ENCODE results near the gene TH.

The TH gene

GRCh38 chr11:2157294-2158040, 14.1 kb downstream of the TH start:
- DNase-seq, result no peak

DNA sequence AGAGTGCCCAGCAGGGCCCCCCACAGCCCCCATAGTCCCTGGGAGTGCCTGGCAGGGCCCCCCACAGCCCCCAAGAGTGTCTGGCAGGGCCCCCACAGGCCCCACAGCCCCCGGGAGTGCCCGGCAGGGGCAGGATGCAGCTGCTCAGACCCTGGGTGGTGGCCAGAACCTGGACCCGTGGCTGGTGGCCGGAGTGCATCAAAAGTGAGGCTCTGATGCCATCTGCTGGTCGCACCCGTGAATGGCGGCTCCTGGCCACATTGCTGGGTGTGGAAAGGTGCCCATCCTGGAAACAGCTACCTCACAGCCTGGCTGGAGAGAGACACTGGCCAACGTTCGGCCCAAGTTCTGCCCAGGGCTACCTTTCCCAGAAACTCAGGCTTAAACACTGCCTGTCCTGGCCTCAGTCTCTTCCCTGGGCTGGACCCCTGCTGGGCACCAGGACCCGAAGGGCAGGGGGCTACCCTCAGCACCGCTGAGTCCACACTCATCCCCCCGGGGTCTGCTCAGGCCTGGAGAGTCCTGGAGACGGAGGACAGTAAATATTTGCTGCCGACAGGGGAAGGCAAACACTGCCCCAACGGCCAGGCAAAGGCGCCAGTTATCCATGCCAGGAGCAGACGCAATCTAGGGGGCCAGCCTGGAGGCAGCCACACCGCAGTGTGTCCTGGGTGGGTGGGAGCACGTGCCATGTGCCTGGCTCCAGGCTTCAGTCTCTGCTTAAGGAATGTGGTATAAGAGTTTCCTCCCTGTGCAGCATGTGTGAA, 15.0 kb downstream of the TH start:
- DNase-seq, result peak; percentile 58

DNA sequence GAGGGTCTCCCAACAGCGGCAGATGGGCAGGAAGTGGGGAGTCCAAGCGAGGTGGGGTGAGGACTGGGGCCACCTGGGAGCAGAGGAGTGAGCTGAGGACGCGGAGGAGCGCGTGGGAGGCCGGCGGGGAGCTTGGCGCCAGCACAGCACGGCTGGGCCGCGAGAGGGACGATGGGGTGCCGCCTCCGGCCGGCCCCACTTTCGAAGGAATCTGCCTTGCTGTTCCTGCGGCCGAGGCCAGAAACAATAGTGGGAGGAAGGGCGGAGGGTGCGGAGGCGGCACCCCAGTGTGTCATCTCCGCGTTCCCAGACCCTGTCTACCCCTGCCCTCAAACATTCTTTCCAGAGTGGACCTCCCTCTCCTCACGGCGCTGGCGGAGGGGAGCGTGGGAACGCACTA, 16.1 kb downstream of the TH start:
- DNase-seq, result no peak

DNA sequence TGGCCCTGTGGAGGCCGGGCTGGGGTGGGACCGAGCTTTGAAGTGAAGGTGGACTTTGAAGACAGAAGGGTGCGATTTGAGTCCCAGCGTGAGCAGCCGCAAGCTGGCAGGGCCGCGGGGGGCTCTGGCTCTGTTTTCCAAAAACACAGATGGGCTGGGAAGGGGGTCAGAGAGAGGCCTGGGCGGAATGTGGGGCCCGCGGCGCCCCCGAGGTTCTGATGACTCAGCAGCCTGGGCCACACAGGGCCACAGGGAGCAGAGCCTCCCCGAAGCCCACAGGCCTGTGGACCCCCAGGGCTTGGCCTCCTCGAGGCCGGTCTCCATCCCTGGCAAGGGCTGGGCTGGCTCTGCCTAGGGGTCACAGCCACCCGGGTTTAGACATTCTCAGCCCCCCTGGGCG, 16.7 kb downstream of the TH start:
- no peak for DNase-seq

GRCh38 chr11:2154195-2154585, 17.4 kb downstream of the TH start:
- DNase-seq, result no peak

DNA sequence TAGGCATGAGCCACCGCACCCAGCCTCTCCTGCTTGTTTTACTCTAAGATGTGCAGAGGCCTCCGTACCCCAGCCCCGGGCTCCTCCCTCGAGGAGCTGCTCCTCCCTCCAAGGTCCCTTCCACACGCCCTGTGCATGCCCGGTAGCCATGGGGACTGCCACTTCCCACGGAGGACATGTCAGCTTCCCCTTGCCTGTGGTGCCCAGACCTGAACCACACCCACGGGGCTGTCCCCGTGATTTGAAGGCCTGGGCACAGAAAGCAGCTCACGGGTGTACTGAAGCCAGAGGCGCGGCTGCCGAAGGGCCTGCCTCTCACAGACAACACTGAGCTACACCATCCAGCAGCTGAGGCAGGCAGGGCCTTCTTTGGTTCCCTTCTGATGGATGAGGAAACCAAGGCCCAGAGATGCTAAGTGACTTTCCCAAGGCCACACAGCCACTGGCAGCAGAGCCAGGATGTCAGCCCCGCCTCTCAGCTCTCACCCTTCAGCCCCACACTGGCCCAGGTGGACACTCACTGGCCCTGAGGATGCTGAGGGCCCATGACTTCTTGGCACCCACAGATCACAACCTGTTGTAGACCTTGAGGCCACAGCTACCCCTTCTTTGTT, 17.9 kb downstream of the TH start:
- no peak for DNase-seq

DNA sequence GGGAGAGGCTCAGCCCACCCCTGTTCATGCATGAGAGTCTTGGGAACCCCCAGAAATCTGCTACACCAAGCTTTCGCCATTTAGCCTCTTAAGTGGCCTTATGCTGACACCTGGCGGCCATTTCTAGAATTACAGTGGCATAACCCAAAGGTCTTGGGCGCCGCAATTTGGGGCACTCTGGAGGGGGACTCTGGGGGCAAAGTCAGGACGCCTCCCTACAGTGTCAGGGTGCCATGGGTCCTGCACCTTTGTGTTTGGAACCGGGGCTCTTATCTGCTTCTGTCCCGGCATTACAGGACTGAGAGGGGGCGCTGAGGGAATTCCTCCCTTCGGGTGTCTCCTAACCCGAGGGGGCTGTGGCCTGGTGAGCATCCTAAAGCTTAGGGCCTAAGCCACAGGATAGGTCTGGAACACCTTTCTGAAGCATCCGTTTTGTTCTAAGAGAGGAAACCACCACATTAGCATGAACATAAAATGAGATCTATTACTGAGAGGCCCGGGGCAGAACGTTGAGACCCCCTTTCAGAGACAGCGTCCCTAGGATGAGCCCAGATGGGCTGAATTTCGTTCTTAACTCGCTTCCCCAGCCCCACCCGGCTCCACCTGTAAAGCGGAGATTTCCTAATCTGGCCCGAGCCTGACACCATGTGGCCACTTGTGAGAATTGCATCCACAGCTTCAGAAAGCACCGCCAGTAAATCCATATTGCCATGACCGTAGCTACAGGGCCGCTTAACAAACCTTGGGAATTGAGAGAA, 19.9 kb downstream of the TH start:
- peak; percentile 79 for DNase-seq

DNA sequence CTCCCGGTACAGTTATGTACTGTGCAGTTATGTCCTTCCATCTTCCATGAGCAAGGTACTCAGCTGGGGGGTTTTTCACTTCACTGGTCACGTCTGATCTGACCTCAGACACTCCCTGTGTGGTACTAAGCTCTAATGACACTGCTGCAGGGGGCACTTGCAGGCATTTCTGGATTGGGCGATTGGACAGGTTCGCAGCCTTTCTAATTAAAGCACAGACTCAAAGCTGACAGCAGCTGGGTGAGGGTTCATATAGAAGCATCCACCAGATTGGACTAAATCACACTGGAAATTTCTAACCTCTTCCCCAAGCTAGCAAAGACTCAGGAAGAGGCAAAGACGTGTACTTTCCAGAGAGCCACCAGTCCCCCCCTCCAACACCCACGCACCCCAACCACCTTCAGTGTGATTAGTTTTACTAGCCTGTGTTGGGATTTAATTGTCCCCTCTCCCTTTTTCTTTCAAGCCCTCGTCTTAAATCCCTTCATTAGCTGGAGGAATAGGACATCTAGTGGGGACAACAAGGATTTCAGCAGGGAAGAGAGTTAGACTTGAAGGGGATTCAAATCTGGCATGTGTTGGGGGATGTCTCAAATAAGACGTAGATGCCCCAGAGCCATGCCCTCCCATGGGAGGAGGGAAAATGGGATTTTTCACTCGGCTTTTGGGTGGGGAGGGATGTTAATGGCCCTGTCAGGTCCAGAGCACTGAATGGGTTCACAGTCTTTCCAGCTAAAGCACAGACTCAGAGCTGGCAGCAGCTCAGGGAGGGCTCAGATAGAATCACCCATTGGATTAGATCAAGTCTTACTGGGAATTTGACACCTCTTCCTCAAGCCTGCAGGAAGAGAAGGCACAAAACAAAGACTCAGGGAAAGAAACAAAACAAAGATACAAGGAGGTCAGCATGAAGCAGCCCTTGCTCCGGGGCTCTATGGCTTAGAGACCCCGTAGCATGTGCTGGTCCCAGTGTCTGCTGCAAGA, 21.5 kb downstream of the TH start:
- DNase-seq, result no peak

GRCh38 chr11:2149460-2149859, 22.2 kb downstream of the TH start:
- no peak for DNase-seq

DNA sequence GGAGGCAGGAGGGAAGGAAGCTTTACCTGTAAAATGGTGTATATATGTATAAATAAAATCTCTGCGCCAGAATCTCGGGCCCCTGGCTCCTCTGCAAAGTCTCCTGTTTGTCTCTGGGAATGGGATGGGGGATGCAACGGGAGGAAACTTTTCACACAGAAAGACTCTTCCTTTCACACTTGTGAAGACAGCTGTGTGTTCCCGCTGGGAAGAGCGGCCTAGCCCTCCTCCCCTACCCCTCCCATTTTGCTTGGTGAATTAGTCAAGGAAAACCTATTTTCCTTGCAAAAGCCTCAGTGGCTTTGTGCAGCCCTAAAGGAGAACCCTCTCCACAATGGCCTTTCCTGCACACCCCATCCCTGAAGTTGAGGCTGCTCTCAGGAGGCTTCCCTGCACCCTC, 23.0 kb downstream of the TH start:
- no peak for DNase-seq

DNA sequence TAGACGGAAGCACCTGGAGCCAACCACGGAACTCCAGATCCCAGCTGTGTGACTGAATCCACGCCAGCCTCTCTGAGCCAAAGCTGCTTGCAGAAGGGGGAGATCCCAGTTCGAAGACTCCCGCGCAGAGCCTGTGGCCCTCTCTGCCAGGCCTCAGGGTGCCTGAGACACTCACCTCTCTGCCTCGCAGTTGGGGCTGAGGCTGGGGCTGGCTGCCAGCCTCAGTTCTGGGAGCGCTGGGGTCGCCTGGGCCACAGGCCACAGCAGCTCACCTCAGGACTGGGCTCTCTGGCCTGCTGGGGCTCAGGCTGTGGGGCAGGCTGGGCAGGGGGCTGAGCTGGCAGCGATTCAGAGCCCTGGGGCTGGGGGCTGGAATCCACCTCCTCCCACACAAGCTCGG, 24.2 kb downstream of the TH start:
- DNase-seq, result no peak

GRCh38 chr11:2146051-2146450, 25.6 kb downstream of the TH start:
- no peak for DNase-seq

DNA sequence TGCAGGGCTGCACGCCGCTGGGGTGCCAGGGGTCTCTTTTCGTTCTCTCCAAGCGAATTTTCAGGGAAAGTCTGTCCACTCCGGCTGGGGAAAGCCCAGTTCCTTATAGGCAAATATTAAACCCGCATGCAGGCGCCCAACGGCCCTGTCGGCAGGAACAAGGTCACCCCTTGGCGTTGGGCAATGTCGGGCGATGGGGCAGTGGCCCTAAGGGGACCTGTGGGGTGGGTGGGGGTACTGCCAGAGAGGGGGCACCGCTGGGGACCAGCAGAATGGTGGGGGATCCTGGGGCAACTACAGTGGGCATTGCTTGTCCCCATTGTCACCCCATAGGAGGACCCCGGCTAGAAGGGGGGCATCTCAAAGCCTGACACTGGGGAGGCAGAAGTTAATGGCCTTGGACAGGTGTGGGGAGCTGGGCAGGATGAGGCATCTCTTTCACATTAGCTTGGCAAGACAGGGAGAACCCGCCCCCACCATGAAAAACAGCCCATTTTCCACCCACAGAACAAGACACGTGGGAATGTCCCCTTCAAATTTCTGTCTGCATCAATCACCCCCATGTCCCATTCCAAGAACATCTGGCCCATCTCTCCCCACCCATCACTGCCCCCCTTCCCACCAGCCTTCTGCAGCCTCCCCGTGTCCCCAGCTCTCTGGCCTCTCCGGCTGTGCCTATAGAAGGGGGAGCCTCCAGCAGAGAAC, 26.9 kb downstream of the TH start:
- DNase-seq, result no peak

DNA sequence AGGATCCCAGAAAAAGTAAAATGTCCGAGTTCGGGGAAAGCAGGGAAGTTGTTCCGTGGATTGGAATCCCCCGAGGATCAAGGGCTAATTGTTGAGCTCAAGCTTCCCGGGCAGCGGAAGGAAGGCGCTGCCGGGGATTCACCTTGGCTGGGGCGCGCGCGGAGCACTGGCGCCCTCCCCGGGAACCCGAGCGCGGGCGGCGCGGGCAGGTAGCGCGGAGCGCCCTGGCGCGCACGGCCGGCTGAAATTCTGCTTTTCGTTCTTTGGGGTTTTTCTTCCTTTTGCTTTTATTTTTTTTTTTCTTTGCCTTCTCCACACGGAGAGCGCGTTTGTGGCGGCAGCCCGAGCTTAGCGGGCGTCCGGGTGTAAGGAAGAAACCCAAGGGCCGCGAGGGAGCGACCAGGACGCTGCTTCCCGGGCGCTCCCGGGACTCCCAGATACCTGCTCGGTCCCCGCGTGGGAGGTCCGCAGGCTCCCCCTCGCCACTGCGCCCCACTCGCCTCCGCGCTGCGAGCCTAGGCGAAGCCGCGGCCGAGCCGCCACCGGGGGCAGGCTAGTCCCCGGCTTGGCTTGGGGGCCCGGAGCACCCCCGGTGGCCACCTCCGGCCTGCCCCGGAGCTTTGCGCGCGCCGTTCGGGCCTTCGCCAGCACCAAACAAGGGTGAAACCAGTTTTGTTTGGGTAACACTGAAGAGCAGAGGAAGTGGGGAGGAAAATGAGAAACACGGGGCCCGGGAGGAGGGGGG, 27.6 kb downstream of the TH start:
- DNase-seq, result no peak

DNA sequence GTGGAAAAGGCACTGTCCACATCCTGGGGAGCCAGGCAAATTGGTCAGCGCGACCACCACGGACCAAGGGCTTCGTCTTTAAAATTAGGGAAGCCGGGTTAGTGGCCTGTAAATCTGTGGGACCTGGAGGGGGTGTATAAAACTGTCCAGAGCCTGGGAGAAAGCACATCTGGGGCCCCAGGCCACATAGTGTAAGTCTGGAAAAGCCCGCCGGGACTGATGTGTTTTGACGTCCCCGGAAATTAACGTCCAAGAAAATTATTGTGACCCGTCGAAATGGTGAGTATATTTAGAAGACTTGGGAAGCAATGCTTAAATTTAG, 28.2 kb downstream of the TH start:
- DNase-seq, result no peak

DNA sequence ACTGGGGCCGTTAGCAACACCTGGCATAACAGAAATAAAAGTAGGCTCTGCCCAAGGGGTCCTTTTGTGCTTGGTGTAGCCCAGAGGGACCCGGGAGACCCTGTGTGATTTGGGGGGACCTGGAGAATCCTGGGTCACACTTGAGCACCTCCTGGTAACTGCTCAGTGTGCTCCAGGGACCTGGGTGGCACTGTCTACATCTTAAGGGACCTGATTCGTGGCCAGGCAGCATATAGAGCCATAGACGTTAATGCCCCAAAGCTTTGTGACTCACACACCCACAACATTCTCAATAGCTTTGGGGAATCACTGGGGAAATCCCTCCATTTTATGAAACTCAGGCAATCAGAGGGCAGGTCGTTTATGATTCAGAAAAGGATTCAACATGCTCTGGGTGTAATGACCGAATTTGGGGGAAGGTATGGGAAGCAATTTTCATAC, 28.8 kb downstream of the TH start:
- no peak for DNase-seq

DNA sequence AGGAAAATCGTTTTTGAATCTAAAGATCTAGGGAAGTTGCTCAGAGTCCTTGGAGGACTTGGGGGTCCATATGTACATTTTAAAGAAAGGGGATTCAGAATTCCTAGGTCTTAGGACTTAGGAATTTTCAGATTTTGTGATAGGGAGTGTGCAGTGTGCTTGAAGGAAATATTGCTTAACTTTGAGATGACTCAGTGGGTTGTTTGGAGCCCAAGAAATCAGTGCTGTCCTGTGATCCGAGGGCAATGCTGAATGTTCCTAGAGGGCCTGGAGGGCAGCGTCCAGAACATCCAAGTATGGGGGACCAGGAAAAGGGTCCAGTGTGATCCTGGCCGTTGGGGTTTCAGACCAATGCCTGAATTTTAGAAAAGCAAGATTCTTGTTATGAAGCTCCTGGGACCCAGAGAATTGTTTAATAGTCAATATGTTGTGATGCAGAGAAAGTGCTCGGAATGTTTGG, 29.3 kb downstream of the TH start:
- no peak for DNase-seq

DNA sequence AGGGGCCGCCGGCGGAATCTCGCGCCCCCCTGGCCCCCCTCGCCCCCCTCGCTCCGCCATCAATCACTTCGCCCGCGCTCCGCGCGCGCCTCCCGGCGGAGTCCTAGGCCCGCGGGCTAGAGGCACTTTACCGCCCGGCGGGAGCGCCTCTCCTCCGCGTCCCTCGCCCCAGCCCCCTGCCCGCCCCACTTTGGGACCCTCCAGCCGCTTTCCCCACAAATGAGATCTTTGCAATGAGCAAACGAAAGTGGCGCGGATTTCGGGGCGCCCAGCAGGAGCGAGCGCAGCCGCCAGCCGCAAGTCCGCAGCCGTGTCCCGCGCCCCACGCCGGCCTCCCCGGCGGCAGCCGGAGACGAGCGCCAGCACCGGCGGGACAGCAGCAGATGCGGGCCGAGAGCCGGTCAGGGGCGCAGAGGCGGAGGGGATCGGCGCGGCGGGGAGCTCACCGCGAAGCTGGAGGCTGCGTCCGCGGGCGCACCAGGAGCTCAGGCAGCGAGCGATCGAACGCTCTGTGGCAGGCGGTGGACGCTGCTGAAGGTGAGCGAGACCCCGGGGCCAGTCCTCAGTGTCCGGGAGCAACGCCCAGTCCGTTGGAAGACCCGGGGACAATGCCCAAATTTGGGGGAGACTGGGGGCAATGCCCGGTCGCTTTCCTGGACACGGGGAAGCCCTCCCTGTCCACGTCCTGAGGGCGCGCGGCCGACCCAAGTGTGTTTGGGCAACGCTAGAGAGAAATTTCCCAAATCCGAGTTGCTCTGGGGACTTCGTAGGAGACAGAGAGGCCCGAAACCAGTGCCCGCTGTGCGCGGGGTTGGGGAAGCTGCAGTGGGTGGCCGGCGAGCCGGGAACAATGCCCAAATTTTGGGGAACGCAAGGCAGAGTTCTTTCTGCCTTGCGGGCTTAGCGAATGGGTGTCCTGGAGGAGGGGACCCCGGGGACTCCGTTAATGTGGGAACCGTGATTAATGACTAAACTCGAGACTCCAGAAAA, 30.9 kb downstream of the TH start:
- DNase-seq, result no peak

GRCh38 chr11:2139621-2140337, 31.8 kb downstream of the TH start:
- no peak for DNase-seq

All from activated CD4-positive, alpha-beta T cell treated with anti-CD3 and anti-CD28 coated beads, Interleukin-2, amount 50 U/mL, for 1 hour (primary cell).